Ovary (tissue), 9 donors: ENCODE data around the gene MAN1B1. TPM values are rescaled to one million over a fixed set of nuclear protein-coding genes. Genes with fewer than 3 reads are reported as not detected.

Experiments used
- DNase-seq, 5 donors: peaks; one replicate each; pipeline ENCODE4 v3.0.0-alpha.2; 2019 to 2020
- H3K27ac ChIP-seq, 2 donors: fragments of 200-600 bp; one replicate each; pipeline versions ENCODE4 v1.5.1 to v1.8.0; 2019 to 2022
- H3K27me3 ChIP-seq: fragments of 200-600 bp; one replicate; pipeline ENCODE4 v1.8.0; 2022
- H3K36me3 ChIP-seq: fragments of 200-600 bp; sonication (generic); one replicate; pipeline ENCODE4 v1.5.1; 2019
- H3K4me1 ChIP-seq: one replicate; pipeline ENCODE4 v1.8.1; 2013; ENCODE audit warnings: mild to moderate bottlenecking, moderate library complexity; ENCODE audit not compliant: insufficient read depth
- H3K4me3 ChIP-seq: fragments of 200-600 bp; sonication (generic); one replicate; pipeline ENCODE4 v1.5.1; 2017
- H3K9me3 ChIP-seq, 2 donors: fragments of 200-600 bp in 1 of 2; sonication (generic) in 1 of 2; one replicate each; pipeline versions ENCODE4 v1.5.1 to v1.8.1; 2013 to 2019; ENCODE audit warnings: mild to moderate bottlenecking in 1 of 2, moderate library complexity in 1 of 2
- CTCF ChIP-seq, 3 donors: fragments of 450-650 bp in 2 of 3; fragments of 200-600 bp in 1 of 3; IDR thresholded peaks; one replicate each; pipeline versions ENCODE4 v1.5.1 to v1.8.0; 2016 to 2022; ENCODE audit warnings: antibody characterized with exemption in 3 of 3, mild to moderate bottlenecking in 1 of 3
- EP300 ChIP-seq: sonication (generic); formaldehyde crosslinking; IDR thresholded peaks from one replicate; pipeline ENCODE4 v1.6.1; 2017; ENCODE audit warnings: antibody characterized with exemption
- POLR2A ChIP-seq: fragments of 450-650 bp; IDR thresholded peaks from one replicate; pipeline ENCODE4 v1.6.1; 2017; ENCODE audit warnings: antibody characterized with exemption, mild to moderate bottlenecking, moderate library complexity
- WGBS, 3 donors: extraction: QIAGEN DNeasy Blood & Tissue Kit in 1 of 3; methylation state at CpG; one replicate each; pipeline versions ENCODE4 v1.1.5 to v1.1.7; 2013 to 2017; 5-methylcytosine and 5-hydroxymethylcytosine counted together
- intact Hi-C, 4 donors: fragments of 100-400 bp; cut with DNase I; formaldehyde crosslinking; loops; one replicate each; pipeline versions ENCODE4 v1.11.0 to v1.15.1; 2022 to 2023
- polyA plus RNA-seq, 2 donors: library from polyadenylated mRNA; stranded (reverse); fragments of 200-250 nt in 1 of 2; fragments of 350-450 nt in 1 of 2; fragmentation: Illumina TruSeq in 1 of 2; extraction: RNeasy Lipid Tissue Mini Kit (QIAGEN cat#74804) in 1 of 2; gene quantifications; one replicate each; pipeline ENCODE4 v1.2.3, GENCODE V29; 2013 to 2014
- total RNA-seq, 7 donors: library from RNA; depleted of rRNA in 2 of 7; stranded (reverse); fragments of >200 nt in 2 of 7; fragmentation: NEBNext Ultra II Directional in 3 of 7; extraction: Animal tissue kit (Norgen Biotek cat#: 25700) in 3 of 7; gene quantifications; one replicate each; pipeline versions ENCODE4 v1.1.0 to v1.2.4, GENCODE V29; 2016 to 2023
- donor health status: DM: no; HTN: no; CAD: no; lungs with moderate emphysema.
- donor health status: DM: no; HTN: no; CAD: no.
- donor health status: Bipolar disorder and iron deficiency.
- donor health status: DM: yes; HTN: yes; CAD: no.
- donor health status: DM: no; HTN: no; CAD: no.
- donor health status: DM: yes; HTN: yes; CAD: no.

MAN1B1 gene
- total and polyA plus RNA-seq, 9 donors: 30.2 to 109 (median 39.7) TPM

- Histone ChIP-seq H3K27me3 (no peaks in the 10 kb centered on the region), H3K4me1 (no peaks in the 10 kb centered on the region), H3K9me3 (no peaks in the 10 kb centered on the region), H3K27ac (no peak overlapping the region), H3K36me3 (no peaks in the 10 kb centered on the region), H3K4me3 (no peak overlapping the region)
- TF ChIP-seq CTCF (IDR thresholded peaks at IDR 0.05) (no peak), POLR2A (no peak), EP300 (no peak)
- intact Hi-C loops: no loop called here
- no peak for DNase-seq
- WGBS, 3 donors: 86 to 92% (median 91%) methylated on average over 14 of the region's 14 CpGs
Measured at GRCh38 chr9:137099231-137099630, 12.4 kb downstream of the MAN1B1 start.

- Histone ChIP-seq H3K4me3 (no peak overlapping the region), H3K27me3 (no peaks in the 10 kb centered on the region), H3K9me3 (no peaks in the 10 kb centered on the region), H3K4me1 (no peaks in the 10 kb centered on the region), H3K27ac (no peak overlapping the region), H3K36me3 (no peaks in the 10 kb centered on the region)
- no peak for DNase-seq
- WGBS, 3 donors: 91 to 94% (median 94%) methylated on average over 37 of the region's 37 CpGs
- intact Hi-C loops: no loop called here
- no peak for TF ChIP-seq POLR2A
- no peak for TF ChIP-seq EP300
- TF ChIP-seq CTCF (IDR thresholded peaks at IDR 0.05): no peak
Measured at GRCh38 chr9:137103206-137103999, 16.6 kb downstream of the MAN1B1 start.

- H3K4me3 ChIP-seq: no peak overlapping the region
- TF ChIP-seq EP300 (no peak), CTCF (IDR thresholded peaks at IDR 0.05) (no peak), POLR2A (no peak)
- no peaks in the 10 kb centered on the region for H3K27me3 ChIP-seq
- WGBS, 3 donors: 92 to 94% (median 92%) methylated on average over 27 to 31 of the region's 31 CpGs
- H3K4me1 ChIP-seq: no peaks in the 10 kb centered on the region
- H3K9me3 ChIP-seq: no peaks in the 10 kb centered on the region
- DNase-seq: no peak
- H3K27ac ChIP-seq: no peak overlapping the region
- H3K36me3 ChIP-seq: no peaks in the 10 kb centered on the region
- intact Hi-C loops: no loop called here
Measured at GRCh38 chr9:137105814-137106661, 19.3 kb downstream of the MAN1B1 start.

GRCh38 chr9:137106662-137107250 lies 20.0 kb downstream of the MAN1B1 start:
- H3K9me3 ChIP-seq: no peaks in the 10 kb centered on the region
- no peak overlapping the region for H3K4me3 ChIP-seq
- H3K4me1 ChIP-seq: no peaks in the 10 kb centered on the region
- no peak for TF ChIP-seq POLR2A
- no peak for TF ChIP-seq EP300
- no peak for TF ChIP-seq CTCF (IDR thresholded peaks at IDR 0.05)
- no peaks in the 10 kb centered on the region for H3K27me3 ChIP-seq
- H3K27ac ChIP-seq: no peak overlapping the region
- DNase-seq: no peak
- H3K36me3 ChIP-seq: no peaks in the 10 kb centered on the region
- WGBS, 3 donors: 89 to 90% (median 89%) methylated on average over 23 to 27 of the region's 27 CpGs
- intact Hi-C loops: no loop called here
